Measurements from ENCODE around the gene GRIP1. TPM values are rescaled to one million over a fixed set of nuclear protein-coding genes. Genes with fewer than 3 reads are reported as not detected.
"Not testable (repeated sequence)": the region's sequence is repeated elsewhere in the genome, so short reads cannot be mapped to it uniquely, and the experiment has no call there.

Gene GRIP1
- polyA plus RNA-seq, 1 donor from 2014 or later, result not detected

- peaks cover 1% of the 10 kb centered on the region for H3K27me3 Mint-ChIP-seq
- H3K9me3 Mint-ChIP-seq, result peaks cover 0 to 2% (median 1%) of the 10 kb centered on the region in 3 donors
- no peak overlapping the region for H3K27ac Mint-ChIP-seq
These were observed 164.3 kb downstream of the GRIP1 start for GRCh38 chr12:66514581-66514980.

GRCh38 chr12:66508025-66508424 lies 170.9 kb downstream of the GRIP1 start:
- Mint-ChIP-seq H3K27ac (no peak overlapping the region), H3K27me3 (peaks cover 1% of the 10 kb centered on the region), H3K4me1 (no peaks in the 10 kb centered on the region), H3K4me3 (no peak overlapping the region), H3K9me3 (peaks cover 0 to 2% (median 1%) of the 10 kb centered on the region in 3 donors), H3K36me3 (no peaks in the 10 kb centered on the region)

More at GRCh38 chr12:66514581-66514980, 164.3 kb downstream of the GRIP1 start:
- no peak overlapping the region for H3K4me3 Mint-ChIP-seq
- no peaks in the 10 kb centered on the region for H3K4me1 Mint-ChIP-seq
- H3K36me3 Mint-ChIP-seq, result no peaks in the 10 kb centered on the region

- no peaks in the 10 kb centered on the region for H3K27me3 Mint-ChIP-seq
- no peak overlapping the region for H3K27ac Mint-ChIP-seq
- no peaks in the 10 kb centered on the region for H3K36me3 Mint-ChIP-seq
- H3K4me3 Mint-ChIP-seq, result no peak overlapping the region
- H3K9me3 Mint-ChIP-seq, result no peaks in the 10 kb centered on the region
- H3K4me1 Mint-ChIP-seq, result no peaks in the 10 kb centered on the region
These were observed 175.1 kb downstream of the GRIP1 start for GRCh38 chr12:66503746-66504145.

GRCh38 chr12:66502911-66503310 lies 176.0 kb downstream of the GRIP1 start:
- no peaks in the 10 kb centered on the region for H3K9me3 Mint-ChIP-seq
- no peaks in the 10 kb centered on the region for H3K27me3 Mint-ChIP-seq
- no peak overlapping the region for H3K27ac Mint-ChIP-seq
- H3K36me3 Mint-ChIP-seq, result no peaks in the 10 kb centered on the region
- H3K4me3 Mint-ChIP-seq, result no peak overlapping the region
- H3K4me1 Mint-ChIP-seq, result no peaks in the 10 kb centered on the region

- Mint-ChIP-seq H3K9me3 (no peaks in the 10 kb centered on the region), H3K27ac (no peak overlapping the region), H3K4me1 (peaks cover 0 to 2% (median 0%) of the 10 kb centered on the region in 3 donors), H3K4me3 (no peak overlapping the region), H3K36me3 (no peaks in the 10 kb centered on the region), H3K27me3 (peaks cover 1% of the 10 kb centered on the region)
These were observed 178.0 kb downstream of the GRIP1 start for GRCh38 chr12:66500841-66501240.

- peaks cover 1% of the 10 kb centered on the region for H3K27me3 Mint-ChIP-seq
- H3K4me3 Mint-ChIP-seq, result no peak overlapping the region
- H3K9me3 Mint-ChIP-seq, result no peaks in the 10 kb centered on the region
- H3K27ac Mint-ChIP-seq, result no peak overlapping the region
- peaks cover 0 to 2% (median 0%) of the 10 kb centered on the region in 3 donors for H3K4me1 Mint-ChIP-seq
- no peaks in the 10 kb centered on the region for H3K36me3 Mint-ChIP-seq
These were observed 178.8 kb downstream of the GRIP1 start for GRCh38 chr12:66500091-66500490.

GRCh38 chr12:66499000-66499399 lies 179.9 kb downstream of the GRIP1 start:
- Mint-ChIP-seq H3K4me3 (no peak overlapping the region), H3K4me1 (peaks cover 0 to 2% (median 0%) of the 10 kb centered on the region in 3 donors), H3K36me3 (no peaks in the 10 kb centered on the region)

GRCh38 chr12:66498059-66498458 lies 180.8 kb downstream of the GRIP1 start:
- not testable (repeated sequence) for H3K27me3 Mint-ChIP-seq, H3K36me3 Mint-ChIP-seq, H3K4me1 Mint-ChIP-seq, H3K9me3 Mint-ChIP-seq, H3K27ac Mint-ChIP-seq, H3K4me3 Mint-ChIP-seq

More at GRCh38 chr12:66499000-66499399, 179.9 kb downstream of the GRIP1 start:
- Mint-ChIP-seq H3K9me3 (no peaks in the 10 kb centered on the region), H3K27me3 (peaks cover 1% of the 10 kb centered on the region), H3K27ac (no peak overlapping the region)

GRCh38 chr12:66497008-66497897 lies 181.6 kb downstream of the GRIP1 start:
- Mint-ChIP-seq H3K4me1 (peaks cover 0 to 2% (median 0%) of the 10 kb centered on the region in 3 donors), H3K27ac (no peak overlapping the region), H3K27me3 (peaks cover 1% of the 10 kb centered on the region), H3K36me3 (no peaks in the 10 kb centered on the region), H3K4me3 (no peak overlapping the region), H3K9me3 (no peaks in the 10 kb centered on the region)

- Mint-ChIP-seq H3K9me3 (no peaks in the 10 kb centered on the region), H3K27ac (no peak overlapping the region), H3K36me3 (no peaks in the 10 kb centered on the region), H3K27me3 (peaks cover 1% of the 10 kb centered on the region), H3K4me1 (peaks cover 0 to 2% (median 0%) of the 10 kb centered on the region in 3 donors), H3K4me3 (no peak overlapping the region)
These were observed 182.3 kb downstream of the GRIP1 start for GRCh38 chr12:66496595-66496994.

- Mint-ChIP-seq H3K4me3 (no peak overlapping the region), H3K9me3 (no peaks in the 10 kb centered on the region), H3K27me3 (peaks cover 1% of the 10 kb centered on the region), H3K27ac (no peak overlapping the region), H3K4me1 (peaks cover 0 to 2% (median 0%) of the 10 kb centered on the region in 3 donors), H3K36me3 (no peaks in the 10 kb centered on the region)
These were observed 183.2 kb downstream of the GRIP1 start for GRCh38 chr12:66495709-66496108.

GRCh38 chr12:66493819-66494218 lies 185.1 kb downstream of the GRIP1 start:
- H3K9me3 Mint-ChIP-seq, result no peaks in the 10 kb centered on the region
- no peak overlapping the region for H3K27ac Mint-ChIP-seq
- peaks cover 0 to 2% (median 0%) of the 10 kb centered on the region in 3 donors for H3K4me1 Mint-ChIP-seq
- no peak overlapping the region for H3K4me3 Mint-ChIP-seq
- H3K36me3 Mint-ChIP-seq, result no peaks in the 10 kb centered on the region
- H3K27me3 Mint-ChIP-seq, result peaks cover 1% of the 10 kb centered on the region

- H3K27ac Mint-ChIP-seq, result no peak overlapping the region
- no peaks in the 10 kb centered on the region for H3K27me3 Mint-ChIP-seq
These were observed 187.0 kb downstream of the GRIP1 start for GRCh38 chr12:66491853-66492252.

GRCh38 chr12:66482351-66483203 lies 196.3 kb downstream of the GRIP1 start:
- no peaks in the 10 kb centered on the region for H3K27me3 Mint-ChIP-seq
- H3K36me3 Mint-ChIP-seq, result peaks cover 2% of the 10 kb centered on the region
- no peak overlapping the region for H3K4me3 Mint-ChIP-seq
- H3K9me3 Mint-ChIP-seq, result peaks cover 6 to 13% (median 8%) of the 10 kb centered on the region in 3 donors
- H3K27ac Mint-ChIP-seq, result no peak overlapping the region
- H3K4me1 Mint-ChIP-seq, result no peaks in the 10 kb centered on the region

More at GRCh38 chr12:66491853-66492252, 187.0 kb downstream of the GRIP1 start:
- H3K4me1 Mint-ChIP-seq, result peaks cover 0 to 2% (median 0%) of the 10 kb centered on the region in 3 donors
- H3K4me3 Mint-ChIP-seq, result no peak overlapping the region
- no peaks in the 10 kb centered on the region for H3K9me3 Mint-ChIP-seq
- H3K36me3 Mint-ChIP-seq, result no peaks in the 10 kb centered on the region

- peaks cover 0 to 3% (median 0%) of the 10 kb centered on the region in 3 donors for H3K9me3 Mint-ChIP-seq
- no peaks in the 10 kb centered on the region for H3K36me3 Mint-ChIP-seq
- H3K27ac Mint-ChIP-seq, result no peak overlapping the region
- H3K4me3 Mint-ChIP-seq, result no peak overlapping the region
- H3K27me3 Mint-ChIP-seq, result peaks cover 11% of the 10 kb centered on the region
- no peaks in the 10 kb centered on the region for H3K4me1 Mint-ChIP-seq
These were observed 210.9 kb downstream of the GRIP1 start for GRCh38 chr12:66467932-66468331.
